HEK293 (cell line): ENCODE data around the gene PTP4A2.

Source experiments
- CTCF ChIA-PET: fragments of 350-600 bp; formaldehyde crosslinking; extraction: SDS; loops from one replicate; lab custom pipeline; 2021; ENCODE audit warnings: antibody characterized with exemption; lab: Yijun Ruan, JAX
- POLR2A ChIA-PET: fragments of 300-600 bp; formaldehyde crosslinking; extraction: SDS; loops from one replicate; lab custom pipeline; 2020; ENCODE audit warnings: antibody characterized with exemption, inconsistent platforms; lab: Yijun Ruan, JAX
- H3K27ac ChIP-seq: fragments of 200-500 bp; sonication (Bioruptor generic); 2 replicates; pipeline ENCODE4 v1.5.1; 2014; ENCODE audit warnings: low read depth, low read length, control low read depth, inconsistent platforms; ENCODE audit errors: extremely low read depth
- H3K36me3 ChIP-seq, 2 experiments: fragments of 200-500 bp in 1 of 2; sonication (Bioruptor generic) in 1 of 2; 1 replicate in 1 of 2; 2 replicates in 1 of 2; pipeline ENCODE4 v1.5.1; 2014 to 2017; ENCODE audit warnings: inconsistent platforms in 2 of 2, low read length in 2 of 2; ENCODE audit not compliant: control insufficient read depth in 2 of 2, insufficient read depth in 1 of 2
- H3K4me1 ChIP-seq: fragments of 200-500 bp; sonication (Bioruptor generic); 2 replicates; pipeline ENCODE4 v1.5.1; 2014; ENCODE audit warnings: mild to moderate bottlenecking, low read length, inconsistent platforms; ENCODE audit not compliant: control insufficient read depth, insufficient read depth
- H3K4me3 ChIP-seq: 2 replicates; pipeline ENCODE4 v1.5.1; 2011; ENCODE audit warnings: low read depth, mild to moderate bottlenecking, control low read depth, low read length, moderate library complexity
- H3K9me3 ChIP-seq: fragments of 200-500 bp; sonication (Bioruptor generic); 2 replicates; pipeline ENCODE4 v1.5.1; 2014; ENCODE audit warnings: low read depth, low read length, inconsistent platforms; ENCODE audit not compliant: control insufficient read depth, insufficient read depth
- KLF16 ChIP-seq: fragments of 450-650 bp; formaldehyde crosslinking; IDR thresholded peaks from 2 replicates; pipeline ENCODE4 v1.5.1; 2017; ENCODE audit warnings: missing biosample characterization, missing genetic modification characterization
- KLF8 ChIP-seq: fragments of 450-650 bp; formaldehyde crosslinking; IDR thresholded peaks from 2 replicates; pipeline ENCODE4 v1.5.1; 2016; ENCODE audit warnings: missing biosample characterization, missing genetic modification characterization
- MZF1 ChIP-seq: fragments of 450-650 bp; formaldehyde crosslinking; IDR thresholded peaks from 2 replicates; pipeline ENCODE4 v1.5.1; 2017; ENCODE audit warnings: missing biosample characterization, missing genetic modification characterization, borderline replicate concordance
- ZNF155 ChIP-seq: fragments of 450-650 bp; formaldehyde crosslinking; IDR thresholded peaks from 2 replicates; pipeline ENCODE4 v1.5.1; 2016; ENCODE audit warnings: missing biosample characterization, missing genetic modification characterization
- ZNF24 ChIP-seq: fragments of 450-650 bp; formaldehyde crosslinking; IDR thresholded peaks from 2 replicates; pipeline ENCODE4 v1.5.1; 2016; ENCODE audit warnings: missing biosample characterization, missing genetic modification characterization
- ZNF354C ChIP-seq: fragments of 450-650 bp; formaldehyde crosslinking; IDR thresholded peaks from 2 replicates; pipeline ENCODE4 v1.5.1; 2016; ENCODE audit warnings: missing biosample characterization, missing genetic modification characterization, low read depth, borderline replicate concordance
- ZNF473 ChIP-seq: fragments of 450-650 bp; formaldehyde crosslinking; IDR thresholded peaks from 2 replicates; pipeline ENCODE4 v1.5.1; 2017; ENCODE audit warnings: missing biosample characterization, missing genetic modification characterization
- ZNF610 ChIP-seq: fragments of 450-650 bp; formaldehyde crosslinking; IDR thresholded peaks from 2 replicates; pipeline ENCODE4 v1.5.1; 2016; ENCODE audit warnings: missing biosample characterization, missing genetic modification characterization, borderline replicate concordance
- ZNF677 ChIP-seq: fragments of 450-650 bp; IDR thresholded peaks from 2 replicates; pipeline ENCODE4 v1.5.0; 2018; ENCODE audit warnings: missing biosample characterization, mild to moderate bottlenecking, missing genetic modification characterization, moderate library complexity
- ZNF785 ChIP-seq: fragments of 450-650 bp; formaldehyde crosslinking; IDR thresholded peaks from 2 replicates; pipeline ENCODE4 v1.5.1; 2016; ENCODE audit warnings: missing biosample characterization, missing genetic modification characterization
- ZSCAN30 ChIP-seq: fragments of 450-650 bp; IDR thresholded peaks from 2 replicates; pipeline ENCODE4 v1.5.1; 2018; ENCODE audit warnings: missing biosample characterization, mild to moderate bottlenecking, missing genetic modification characterization, moderate library complexity
- TF ChIP-seq, protein P1 (sequence below): fragments of 450-650 bp; formaldehyde crosslinking; IDR thresholded peaks from 2 replicates; pipeline ENCODE4 v1.5.1; 2016; ENCODE audit warnings: missing biosample characterization, missing genetic modification characterization
- TF ChIP-seq, protein P2 (sequence below): fragments of 450-650 bp; formaldehyde crosslinking; IDR thresholded peaks from 2 replicates; pipeline ENCODE4 v1.5.1; 2017; ENCODE audit warnings: missing biosample characterization, missing genetic modification characterization
- TF ChIP-seq, protein P3 (sequence below): fragments of 450-650 bp; formaldehyde crosslinking; conservative IDR thresholded peaks from 2 replicates; pipeline ENCODE4 v1.5.1; 2016; ENCODE audit warnings: low read depth, missing biosample characterization, missing genetic modification characterization
- TF ChIP-seq, protein P4 (sequence below): IDR thresholded peaks from 2 replicates; pipeline ENCODE4 v1.6.1; 2011; ENCODE audit warnings: mild to moderate bottlenecking, low read depth, low read length, borderline replicate concordance
- TF ChIP-seq, protein P5 (sequence below): fragments of 450-650 bp; formaldehyde crosslinking; IDR thresholded peaks from 2 replicates; pipeline ENCODE4 v1.5.1; 2016; ENCODE audit warnings: missing biosample characterization, missing genetic modification characterization

Gene PTP4A2

DNA sequence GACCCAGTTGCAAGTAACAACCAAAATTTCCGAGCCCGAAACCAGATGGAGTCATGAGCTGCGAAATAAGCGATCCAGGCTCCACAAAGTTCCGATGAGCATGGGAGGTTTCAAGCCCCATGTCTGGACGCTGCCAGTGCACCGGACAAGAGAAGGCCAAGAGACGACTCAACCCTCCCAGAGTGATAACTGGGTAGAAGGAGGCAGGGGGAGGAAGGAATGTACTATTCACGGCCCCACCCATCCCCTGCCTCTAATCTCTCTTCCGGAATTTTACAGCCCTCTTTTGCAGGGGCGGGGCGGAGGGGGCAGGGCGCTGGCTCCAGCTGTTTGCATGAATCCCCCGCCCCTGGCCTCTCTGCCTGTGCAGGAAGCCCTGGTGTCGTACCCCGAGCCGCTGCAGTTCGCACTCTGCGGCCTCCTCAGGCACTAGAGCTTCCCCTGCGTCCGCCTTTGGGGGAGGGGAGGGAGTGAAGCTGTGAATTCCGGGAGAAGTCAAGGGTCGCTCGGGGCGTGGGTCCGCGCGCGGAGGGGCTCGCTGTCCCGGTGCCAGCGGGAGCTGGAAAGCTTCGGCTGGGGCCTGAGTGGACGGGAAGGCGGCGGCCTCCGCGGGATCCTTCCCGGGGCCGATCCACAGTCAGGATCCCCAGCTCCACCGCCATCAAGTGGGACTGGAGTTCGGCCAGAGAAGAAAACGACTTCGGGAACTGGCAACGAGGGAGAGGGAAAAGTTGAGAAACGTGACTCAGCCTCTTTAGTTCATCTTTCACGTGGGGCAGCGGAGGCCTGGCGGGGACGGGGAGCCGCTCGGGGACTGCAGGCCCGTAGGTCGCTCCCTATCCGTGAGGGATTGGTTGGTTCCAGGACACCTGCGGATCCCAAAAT lies 6.3 kb upstream of the PTP4A2 start (continued):
- TF ChIP-seq, protein P1, sequence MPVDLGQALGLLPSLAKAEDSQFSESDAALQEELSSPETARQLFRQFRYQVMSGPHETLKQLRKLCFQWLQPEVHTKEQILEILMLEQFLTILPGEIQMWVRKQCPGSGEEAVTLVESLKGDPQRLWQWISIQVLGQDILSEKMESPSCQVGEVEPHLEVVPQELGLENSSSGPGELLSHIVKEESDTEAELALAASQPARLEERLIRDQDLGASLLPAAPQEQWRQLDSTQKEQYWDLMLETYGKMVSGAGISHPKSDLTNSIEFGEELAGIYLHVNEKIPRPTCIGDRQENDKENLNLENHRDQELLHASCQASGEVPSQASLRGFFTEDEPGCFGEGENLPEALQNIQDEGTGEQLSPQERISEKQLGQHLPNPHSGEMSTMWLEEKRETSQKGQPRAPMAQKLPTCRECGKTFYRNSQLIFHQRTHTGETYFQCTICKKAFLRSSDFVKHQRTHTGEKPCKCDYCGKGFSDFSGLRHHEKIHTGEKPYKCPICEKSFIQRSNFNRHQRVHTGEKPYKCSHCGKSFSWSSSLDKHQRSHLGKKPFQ (tag by site-specific recombination): peak; percentile 78
- TF ChIP-seq MZF1: peak; percentile 97
- TF ChIP-seq, protein P2, sequence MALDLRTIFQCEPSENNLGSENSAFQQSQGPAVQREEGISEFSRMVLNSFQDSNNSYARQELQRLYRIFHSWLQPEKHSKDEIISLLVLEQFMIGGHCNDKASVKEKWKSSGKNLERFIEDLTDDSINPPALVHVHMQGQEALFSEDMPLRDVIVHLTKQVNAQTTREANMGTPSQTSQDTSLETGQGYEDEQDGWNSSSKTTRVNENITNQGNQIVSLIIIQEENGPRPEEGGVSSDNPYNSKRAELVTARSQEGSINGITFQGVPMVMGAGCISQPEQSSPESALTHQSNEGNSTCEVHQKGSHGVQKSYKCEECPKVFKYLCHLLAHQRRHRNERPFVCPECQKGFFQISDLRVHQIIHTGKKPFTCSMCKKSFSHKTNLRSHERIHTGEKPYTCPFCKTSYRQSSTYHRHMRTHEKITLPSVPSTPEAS: peak; percentile 22; the same call in 1 of the 2 replicates

DNA sequence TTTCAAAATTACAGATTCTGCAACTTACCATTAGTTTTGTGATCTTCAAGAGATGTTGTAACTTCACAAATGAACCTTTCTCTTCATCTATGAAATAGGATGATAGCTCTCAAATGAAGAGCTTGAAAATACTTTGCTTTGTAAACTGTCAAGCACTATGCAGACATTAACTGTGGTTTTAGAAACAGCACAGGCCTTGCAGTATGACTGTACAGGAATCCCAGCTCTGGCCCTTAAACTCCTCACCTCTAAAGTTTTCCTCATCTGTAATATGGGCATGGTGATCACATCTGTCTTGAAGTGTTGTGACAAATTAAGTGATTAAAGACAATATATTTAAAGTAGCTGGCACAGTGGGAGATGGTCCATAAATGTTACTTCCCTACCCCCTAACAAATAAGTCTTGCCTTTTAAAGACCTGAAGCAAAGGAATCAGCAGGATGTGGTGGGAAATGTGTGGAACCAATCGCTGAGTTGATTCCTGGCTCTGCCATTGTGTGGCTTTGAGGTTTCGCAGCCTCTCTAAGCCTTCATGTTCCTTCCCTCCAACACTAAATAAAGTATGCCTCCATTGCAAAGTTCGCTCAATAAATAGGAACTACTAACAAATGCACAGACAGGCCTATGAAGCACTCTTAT lies 5.5 kb upstream of the PTP4A2 start:
- CTCF ChIA-PET: interaction anchor here (0.6 to 3.9 kb wide), 3 partner anchors 21 to 154 kb away, joined by 3 to 43 read pairs (median 4); no protein-coding TSS in a partner anchor
- Histone ChIP-seq H3K36me3 (no peaks in the 10 kb centered on the region), H3K9me3 (no peaks in the 10 kb centered on the region), H3K4me1 (peaks cover 3% of the 10 kb centered on the region; the same call in 1 of the 2 replicates), H3K4me3 (no peak overlapping the region), H3K27ac (no peak overlapping the region)
- POLR2A ChIA-PET: interaction anchor here (0.5 to 2.5 kb wide), 12 partner anchors 9 to 299 kb away, joined by 3 to 17 read pairs (median 5); partner anchors contain the start of genes KHDRBS1, PEF1 and TMEM39B
- TF ChIP-seq, protein P3, sequence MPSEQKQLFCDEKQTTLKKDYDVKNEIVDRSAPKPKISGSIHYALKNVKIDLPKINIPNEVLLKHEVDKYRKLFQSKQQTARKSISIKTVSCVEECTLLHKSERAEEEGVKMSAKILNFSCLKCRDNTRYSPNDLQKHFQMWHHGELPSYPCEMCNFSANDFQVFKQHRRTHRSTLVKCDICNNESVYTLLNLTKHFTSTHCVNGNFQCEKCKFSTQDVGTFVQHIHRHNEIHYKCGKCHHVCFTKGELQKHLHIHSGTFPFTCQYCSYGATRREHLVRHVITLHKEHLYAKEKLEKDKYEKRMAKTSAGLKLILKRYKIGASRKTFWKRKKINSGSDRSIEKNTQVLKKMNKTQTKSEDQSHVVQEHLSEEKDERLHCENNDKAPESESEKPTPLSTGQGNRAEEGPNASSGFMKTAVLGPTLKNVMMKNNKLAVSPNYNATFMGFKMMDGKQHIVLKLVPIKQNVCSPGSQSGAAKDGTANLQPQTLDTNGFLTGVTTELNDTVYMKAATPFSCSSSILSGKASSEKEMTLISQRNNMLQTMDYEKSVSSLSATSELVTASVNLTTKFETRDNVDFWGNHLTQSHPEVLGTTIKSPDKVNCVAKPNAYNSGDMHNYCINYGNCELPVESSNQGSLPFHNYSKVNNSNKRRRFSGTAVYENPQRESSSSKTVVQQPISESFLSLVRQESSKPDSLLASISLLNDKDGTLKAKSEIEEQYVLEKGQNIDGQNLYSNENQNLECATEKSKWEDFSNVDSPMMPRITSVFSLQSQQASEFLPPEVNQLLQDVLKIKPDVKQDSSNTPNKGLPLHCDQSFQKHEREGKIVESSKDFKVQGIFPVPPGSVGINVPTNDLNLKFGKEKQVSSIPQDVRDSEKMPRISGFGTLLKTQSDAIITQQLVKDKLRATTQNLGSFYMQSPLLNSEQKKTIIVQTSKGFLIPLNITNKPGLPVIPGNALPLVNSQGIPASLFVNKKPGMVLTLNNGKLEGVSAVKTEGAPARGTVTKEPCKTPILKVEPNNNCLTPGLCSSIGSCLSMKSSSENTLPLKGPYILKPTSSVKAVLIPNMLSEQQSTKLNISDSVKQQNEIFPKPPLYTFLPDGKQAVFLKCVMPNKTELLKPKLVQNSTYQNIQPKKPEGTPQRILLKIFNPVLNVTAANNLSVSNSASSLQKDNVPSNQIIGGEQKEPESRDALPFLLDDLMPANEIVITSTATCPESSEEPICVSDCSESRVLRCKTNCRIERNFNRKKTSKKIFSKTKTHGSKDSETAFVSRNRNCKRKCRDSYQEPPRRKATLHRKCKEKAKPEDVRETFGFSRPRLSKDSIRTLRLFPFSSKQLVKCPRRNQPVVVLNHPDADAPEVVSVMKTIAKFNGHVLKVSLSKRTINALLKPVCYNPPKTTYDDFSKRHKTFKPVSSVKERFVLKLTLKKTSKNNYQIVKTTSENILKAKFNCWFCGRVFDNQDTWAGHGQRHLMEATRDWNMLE (tag by site-specific recombination): no peak
- TF ChIP-seq, protein P1 (tag by site-specific recombination): no peak
- TF ChIP-seq ZNF354C (tag by site-specific recombination) (no peak), ZNF473 (tag by site-specific recombination) (no peak), KLF8 (tag by site-specific recombination) (no peak), ZNF785 (no peak), ZNF610 (tag by site-specific recombination) (no peak), ZNF155 (tag by site-specific recombination) (no peak), KLF16 (tag by site-specific recombination) (no peak), ZNF677 (no peak), ZSCAN30 (tag by site-specific recombination) (no peak), ZNF24 (no peak)
- TF ChIP-seq, protein P4, sequence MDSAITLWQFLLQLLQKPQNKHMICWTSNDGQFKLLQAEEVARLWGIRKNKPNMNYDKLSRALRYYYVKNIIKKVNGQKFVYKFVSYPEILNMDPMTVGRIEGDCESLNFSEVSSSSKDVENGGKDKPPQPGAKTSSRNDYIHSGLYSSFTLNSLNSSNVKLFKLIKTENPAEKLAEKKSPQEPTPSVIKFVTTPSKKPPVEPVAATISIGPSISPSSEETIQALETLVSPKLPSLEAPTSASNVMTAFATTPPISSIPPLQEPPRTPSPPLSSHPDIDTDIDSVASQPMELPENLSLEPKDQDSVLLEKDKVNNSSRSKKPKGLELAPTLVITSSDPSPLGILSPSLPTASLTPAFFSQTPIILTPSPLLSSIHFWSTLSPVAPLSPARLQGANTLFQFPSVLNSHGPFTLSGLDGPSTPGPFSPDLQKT: no peak
- TF ChIP-seq, protein P5, sequence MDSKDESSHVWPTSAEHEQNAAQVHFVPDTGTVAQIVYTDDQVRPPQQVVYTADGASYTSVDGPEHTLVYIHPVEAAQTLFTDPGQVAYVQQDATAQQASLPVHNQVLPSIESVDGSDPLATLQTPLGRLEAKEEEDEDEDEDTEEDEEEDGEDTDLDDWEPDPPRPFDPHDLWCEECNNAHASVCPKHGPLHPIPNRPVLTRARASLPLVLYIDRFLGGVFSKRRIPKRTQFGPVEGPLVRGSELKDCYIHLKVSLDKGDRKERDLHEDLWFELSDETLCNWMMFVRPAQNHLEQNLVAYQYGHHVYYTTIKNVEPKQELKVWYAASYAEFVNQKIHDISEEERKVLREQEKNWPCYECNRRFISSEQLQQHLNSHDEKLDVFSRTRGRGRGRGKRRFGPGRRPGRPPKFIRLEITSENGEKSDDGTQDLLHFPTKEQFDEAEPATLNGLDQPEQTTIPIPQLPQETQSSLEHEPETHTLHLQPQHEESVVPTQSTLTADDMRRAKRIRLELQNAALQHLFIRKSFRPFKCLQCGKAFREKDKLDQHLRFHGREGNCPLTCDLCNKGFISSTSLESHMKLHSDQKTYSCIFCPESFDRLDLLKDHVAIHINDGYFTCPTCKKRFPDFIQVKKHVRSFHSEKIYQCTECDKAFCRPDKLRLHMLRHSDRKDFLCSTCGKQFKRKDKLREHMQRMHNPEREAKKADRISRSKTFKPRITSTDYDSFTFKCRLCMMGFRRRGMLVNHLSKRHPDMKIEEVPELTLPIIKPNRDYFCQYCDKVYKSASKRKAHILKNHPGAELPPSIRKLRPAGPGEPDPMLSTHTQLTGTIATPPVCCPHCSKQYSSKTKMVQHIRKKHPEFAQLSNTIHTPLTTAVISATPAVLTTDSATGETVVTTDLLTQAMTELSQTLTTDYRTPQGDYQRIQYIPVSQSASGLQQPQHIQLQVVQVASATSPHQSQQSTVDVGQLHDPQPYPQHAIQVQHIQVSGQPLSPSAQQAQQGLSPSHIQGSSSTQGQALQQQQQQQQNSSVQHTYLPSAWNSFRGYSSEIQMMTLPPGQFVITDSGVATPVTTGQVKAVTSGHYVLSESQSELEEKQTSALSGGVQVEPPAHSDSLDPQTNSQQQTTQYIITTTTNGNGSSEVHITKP (tag by site-specific recombination): no peak
